D341Med (cell line): ENCODE measurements around the gene DVL3.

Source experiments
- DNase-seq: peaks from one replicate; pipeline ENCODE4 v3.0.0; 2012; ENCODE audit warnings: low spot score

DVL3 gene

GRCh38 chr3:184176377-184177330, 21.5 kb downstream of the DVL3 start:
- DNase-seq: peak; percentile 65

- DNase-seq: peak; percentile 63
These were observed 22.2 kb downstream of the DVL3 start for GRCh38 chr3:184177331-184177731.

- no peak for DNase-seq
These were observed 22.7 kb downstream of the DVL3 start for GRCh38 chr3:184177767-184178306.

GRCh38 chr3:184178521-184179138, 23.5 kb downstream of the DVL3 start:
- DNase-seq: no peak

- no peak for DNase-seq
These were observed 25.0 kb downstream of the DVL3 start for GRCh38 chr3:184180165-184180564.

GRCh38 chr3:184181596-184181995, 26.4 kb downstream of the DVL3 start:
- no peak for DNase-seq

GRCh38 chr3:184183679-184184078, 28.5 kb downstream of the DVL3 start:
- no peak for DNase-seq

- DNase-seq: no peak
These were observed 29.5 kb downstream of the DVL3 start for GRCh38 chr3:184184546-184185230.

GRCh38 chr3:184185461-184186183, 30.4 kb downstream of the DVL3 start:
- DNase-seq: peak; percentile 99

- no peak for DNase-seq
These were observed 31.2 kb downstream of the DVL3 start, which contains the start of gene ABCF3 for GRCh38 chr3:184186184-184186901. Gene ABCF3, plus strand, starts transcription at chr3:184186199. Its CDS starts 9 bp downstream, at chr3:184186208.

GRCh38 chr3:184186902-184187207, 31.7 kb downstream of the DVL3 start:
- DNase-seq: no peak

- no peak for DNase-seq
These were observed 32.9 kb downstream of the DVL3 start for GRCh38 chr3:184188080-184188479.

GRCh38 chr3:184189421-184189820, 34.2 kb downstream of the DVL3 start:
- DNase-seq: no peak

- DNase-seq: no peak
These were observed 37.7 kb downstream of the DVL3 start for GRCh38 chr3:184192889-184193288.

GRCh38 chr3:184193991-184194539, 38.9 kb downstream of the DVL3 start:
- no peak for DNase-seq

- DNase-seq: no peak
These were observed 41.4 kb downstream of the DVL3 start for GRCh38 chr3:184196536-184196935.

- DNase-seq: no peak
These were observed 43.3 kb downstream of the DVL3 start for GRCh38 chr3:184198509-184198908.

GRCh38 chr3:184200825-184201224, 45.6 kb downstream of the DVL3 start:
- DNase-seq: no peak

GRCh38 chr3:184203526-184203925, 48.3 kb downstream of the DVL3 start:
- no peak for DNase-seq

- no peak for DNase-seq
These were observed 54.2 kb downstream of the DVL3 start for GRCh38 chr3:184209146-184209923.
